HEK293T (cell line): ENCODE data around the gene PPP6R3.

Experiments used
- ELF4 ChIP-seq: fragments of 450-650 bp; IDR thresholded peaks from 2 replicates; pipeline ENCODE4 v1.6.1; 2017; ENCODE audit warnings: antibody characterized with exemption
- FOXK2 ChIP-seq: fragments of 450-650 bp; IDR thresholded peaks from 2 replicates; pipeline ENCODE4 v1.6.1; 2016; ENCODE audit warnings: mild to moderate bottlenecking

DNA sequence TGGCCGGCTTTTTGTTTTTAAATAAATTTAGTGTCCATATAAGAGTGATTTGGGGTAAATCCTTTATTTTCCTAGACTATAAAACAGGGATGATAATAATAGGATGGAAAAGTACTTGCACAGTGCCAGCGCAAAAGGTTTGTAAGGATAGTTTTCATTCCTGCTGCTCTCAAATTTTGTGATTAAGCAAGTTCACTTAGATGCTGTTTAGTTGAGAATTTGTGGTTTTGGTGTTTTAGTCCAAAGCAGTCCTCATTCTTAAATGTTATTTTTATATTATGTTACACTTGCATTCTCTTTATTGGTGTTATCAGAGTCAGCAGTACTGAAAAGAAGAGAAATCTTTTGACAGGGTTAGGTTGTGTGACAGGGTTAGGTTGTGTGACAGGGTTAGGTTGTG, 47.9 kb downstream of the PPP6R3 start:
- TF ChIP-seq FOXK2, result no peak
- TF ChIP-seq ELF4, result no peak
